MM.1S (cell line): ENCODE results near the gene LTB4R.

Experiments used
- DNase-seq: peaks from one replicate; pipeline ENCODE4 v3.0.0-alpha.2; 2015
- H2AFZ ChIP-seq: fragments of 300-600 bp; sonication (generic); 2 replicates; pipeline ENCODE4 v1.6.0; 2016; ENCODE audit warnings: antibody characterized with exemption, low read length
- H3F3A ChIP-seq: fragments of 300-600 bp; sonication (generic); 2 replicates; pipeline ENCODE4 v1.6.1; 2016; ENCODE audit warnings: mild to moderate bottlenecking, antibody characterized with exemption, low read length, moderate library complexity, mixed read lengths; ENCODE audit not compliant: insufficient read depth
- H3K27ac ChIP-seq: fragments of 300-600 bp; sonication (generic); 2 replicates; pipeline ENCODE4 v1.5.1; 2016; ENCODE audit warnings: mild to moderate bottlenecking, low read length
- H3K27me3 ChIP-seq: fragments of 300-600 bp; sonication (generic); replicated peaks from 2 replicates; pipeline ENCODE4 v1.6.0; 2016; ENCODE audit warnings: low read length; ENCODE audit not compliant: insufficient read depth
- H3K36me3 ChIP-seq: fragments of 300-600 bp; sonication (generic); replicated peaks from 2 replicates; pipeline ENCODE4 v1.6.1; 2016; ENCODE audit warnings: mild to moderate bottlenecking, low read length, mixed read lengths; ENCODE audit not compliant: insufficient read depth
- H3K4me1 ChIP-seq: fragments of 300-600 bp; sonication (generic); 2 replicates; pipeline ENCODE4 v1.6.1; 2016; ENCODE audit warnings: low read length, mixed read lengths
- H3K4me2 ChIP-seq: fragments of 300-600 bp; sonication (generic); 2 replicates; pipeline ENCODE4 v1.6.0; 2016; ENCODE audit warnings: low read depth, low read length
- H3K4me3 ChIP-seq: fragments of 300-600 bp; sonication (generic); 2 replicates; pipeline ENCODE4 v1.5.1; 2016; ENCODE audit warnings: low read length, mixed read lengths
- H3K79me2 ChIP-seq: fragments of 300-600 bp; sonication (generic); 2 replicates; pipeline ENCODE4 v1.6.1; 2016; ENCODE audit warnings: mixed run types, low read length, mixed read lengths
- H3K9ac ChIP-seq: fragments of 300-600 bp; sonication (generic); 2 replicates; pipeline ENCODE4 v1.6.1; 2016; ENCODE audit warnings: low read length, mixed read lengths
- H3K9me2 ChIP-seq: fragments of 300-600 bp; sonication (generic); replicated peaks from 2 replicates; pipeline ENCODE4 v1.6.1; 2016; ENCODE audit warnings: mild to moderate bottlenecking, low read length, mixed read lengths; ENCODE audit not compliant: insufficient read depth
- H3K9me3 ChIP-seq: fragments of 300-600 bp; sonication (generic); replicated peaks from 2 replicates; pipeline ENCODE4 v1.6.1; 2016; ENCODE audit warnings: mild to moderate bottlenecking, low read length, mixed read lengths; ENCODE audit not compliant: insufficient read depth
- H4K20me1 ChIP-seq: fragments of 300-600 bp; sonication (generic); 2 replicates; pipeline ENCODE4 v1.6.1; 2016; ENCODE audit warnings: mild to moderate bottlenecking, low read length, moderate library complexity, mixed read lengths; ENCODE audit not compliant: insufficient read depth
- CTCF ChIP-seq: fragments of 300-600 bp; sonication (generic); IDR thresholded peaks from 2 replicates; pipeline ENCODE4 v1.5.1; 2016; ENCODE audit warnings: antibody characterized with exemption, low read length, mixed read lengths
- EZH2 ChIP-seq: fragments of 300-600 bp; sonication (generic); optimal IDR thresholded peaks from 2 replicates; pipeline ENCODE3; 2017; ENCODE audit warnings: low read depth, mild to moderate bottlenecking, antibody characterized with exemption, low read length, mixed read lengths
- EZH2phosphoT487 ChIP-seq: fragments of 300-600 bp; sonication (generic); IDR thresholded peaks from 2 replicates; pipeline ENCODE4 v1.6.1; 2018; ENCODE audit warnings: antibody characterized with exemption, low read length

The LTB4R gene

GRCh38 chr14:24343795-24344660 is 32.7 kb downstream of the LTB4R start:
- Histone ChIP-seq H3K9me3 (no peaks in the 10 kb centered on the region), H3K36me3 (no peaks in the 10 kb centered on the region), H4K20me1 (no peaks in the 10 kb centered on the region), H3K4me2 (no peak overlapping the region), H3K4me1 (no peaks in the 10 kb centered on the region), H3K4me3 (no peak overlapping the region), H3K9me2 (no peaks in the 10 kb centered on the region), H3K27ac (no peak overlapping the region), H3F3A (no peaks in the 10 kb centered on the region), H2AFZ (no peak overlapping the region), H3K9ac (no peak overlapping the region), H3K79me2 (no peaks in the 10 kb centered on the region), H3K27me3 (no peaks in the 10 kb centered on the region)
- TF ChIP-seq EZH2phosphoT487 (no peak), CTCF (no peak), EZH2 (no peak)
- no peak for DNase-seq

- Histone ChIP-seq H3K9ac (no peak overlapping the region), H3K4me2 (no peak overlapping the region), H4K20me1 (no peaks in the 10 kb centered on the region), H3K27me3 (no peaks in the 10 kb centered on the region), H2AFZ (no peak overlapping the region), H3K79me2 (no peaks in the 10 kb centered on the region), H3K4me1 (no peaks in the 10 kb centered on the region), H3F3A (no peaks in the 10 kb centered on the region), H3K27ac (no peak overlapping the region), H3K9me2 (no peaks in the 10 kb centered on the region), H3K4me3 (no peak overlapping the region), H3K9me3 (no peaks in the 10 kb centered on the region), H3K36me3 (no peaks in the 10 kb centered on the region)
- no peak for TF ChIP-seq CTCF
- no peak for DNase-seq
These were observed 35.8 kb downstream of the LTB4R start for GRCh38 chr14:24347134-24347533.

GRCh38 chr14:24348186-24348585 is 36.9 kb downstream of the LTB4R start:
- Histone ChIP-seq H3K4me2 (no peak overlapping the region), H3F3A (no peaks in the 10 kb centered on the region), H3K9ac (no peak overlapping the region), H3K27ac (no peak overlapping the region), H4K20me1 (no peaks in the 10 kb centered on the region), H3K9me2 (no peaks in the 10 kb centered on the region), H3K4me1 (no peaks in the 10 kb centered on the region), H3K9me3 (no peaks in the 10 kb centered on the region), H3K4me3 (no peak overlapping the region), H2AFZ (no peak overlapping the region), H3K36me3 (no peaks in the 10 kb centered on the region), H3K79me2 (no peaks in the 10 kb centered on the region), H3K27me3 (no peaks in the 10 kb centered on the region)
- no peak for TF ChIP-seq EZH2
- TF ChIP-seq EZH2phosphoT487, result no peak
- no peak for TF ChIP-seq CTCF
- no peak for DNase-seq
